Measurements from ENCODE around the gene SCYGR6.

SCYGR6 gene

DNA sequence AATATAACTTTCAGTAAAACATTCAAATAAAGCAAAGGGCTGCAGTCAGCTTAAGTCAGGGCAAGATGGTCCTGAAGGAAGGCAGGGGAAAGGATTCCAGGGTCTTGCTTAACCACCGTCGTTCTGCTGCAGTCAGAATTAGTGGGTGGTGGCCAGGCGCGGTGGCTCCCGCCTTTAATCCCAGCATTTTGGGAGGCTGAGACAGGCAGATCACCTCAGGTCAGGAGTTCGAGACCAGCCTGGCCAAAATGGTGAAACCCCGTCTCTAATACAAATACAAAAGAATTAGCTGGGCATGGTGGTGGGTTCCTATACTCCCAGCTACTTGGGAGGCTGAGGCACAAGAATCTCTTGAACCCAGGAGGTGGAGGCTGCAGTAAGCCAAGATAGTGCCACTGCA is 13.6 kb downstream of the SCYGR6 start:
- DNase-seq, result no peak

- DNase-seq, result no peak
Measured at GRCh38 chr2:227707390-227707789, 17.2 kb downstream of the SCYGR6 start.

- no peak for DNase-seq
Measured at GRCh38 chr2:227706859-227707258, 17.7 kb downstream of the SCYGR6 start.

DNA sequence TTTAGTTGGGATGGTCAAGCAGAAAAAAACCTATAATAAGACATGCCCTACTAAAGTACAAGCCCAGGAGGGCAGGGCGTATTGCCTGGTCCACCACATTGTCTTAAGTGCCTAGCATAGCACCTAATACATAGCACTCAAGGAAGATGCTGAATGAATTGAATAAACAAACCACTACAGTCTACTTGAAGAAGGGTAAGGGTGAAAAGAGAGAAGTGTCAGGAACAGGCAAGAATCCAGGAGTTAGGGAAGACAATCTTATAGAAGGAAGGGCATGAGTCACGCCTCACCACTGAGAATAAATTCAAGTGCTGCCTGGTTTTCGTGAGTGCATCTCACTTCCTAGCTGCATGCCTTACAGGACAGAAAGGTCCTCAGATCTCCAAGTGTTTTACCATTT is 20.6 kb downstream of the SCYGR6 start:
- DNase-seq, result no peak

GRCh38 chr2:227703280-227703732 is 21.3 kb downstream of the SCYGR6 start:
- no peak for DNase-seq

DNA sequence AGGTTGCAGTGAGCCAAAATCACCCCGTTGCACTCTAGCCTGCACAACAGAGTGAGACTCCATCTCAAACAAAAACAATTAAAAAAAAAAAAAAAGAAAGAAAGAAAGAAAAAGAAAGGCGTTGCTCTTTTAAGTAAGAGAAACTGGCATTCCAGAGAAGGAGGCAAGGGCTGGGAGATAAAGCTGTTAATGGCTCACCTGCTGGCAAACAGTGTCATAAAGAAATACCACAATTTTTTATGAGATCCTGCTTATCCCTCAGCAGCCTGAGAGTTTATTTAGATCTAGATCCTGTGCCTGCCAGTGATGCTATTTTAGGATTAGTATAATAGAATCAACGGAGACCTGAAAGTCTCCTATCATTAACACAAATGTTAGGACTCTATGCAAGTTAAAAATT is 23.0 kb downstream of the SCYGR6 start:
- DNase-seq, result no peak

- no peak for DNase-seq
Measured at GRCh38 chr2:227696990-227697679, 27.4 kb downstream of the SCYGR6 start.

DNA sequence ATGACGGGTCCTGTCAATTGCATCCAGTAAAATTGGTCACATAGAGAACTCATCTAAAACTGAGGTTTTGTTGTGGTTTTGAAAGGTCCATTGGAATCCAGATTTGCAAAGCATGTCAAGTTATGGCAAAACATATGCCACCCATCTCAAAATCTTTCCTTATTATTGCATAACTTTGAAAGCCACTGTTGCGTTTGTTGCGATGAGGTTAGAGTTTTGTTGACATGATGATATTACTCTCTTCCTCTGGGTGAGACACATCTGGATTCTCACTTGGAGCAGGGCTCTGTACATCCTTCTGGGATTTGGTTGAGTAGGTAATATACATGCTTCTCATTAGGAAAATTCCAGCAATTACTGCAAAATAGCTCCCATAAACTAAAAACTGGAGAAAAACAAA is 37.4 kb downstream of the SCYGR6 start:
- DNase-seq, result no peak

GRCh38 chr2:227684258-227684657 is 40.3 kb downstream of the SCYGR6 start:
- DNase-seq, result no peak

- DNase-seq, result no peak
Measured at GRCh38 chr2:227677928-227678327, 46.6 kb downstream of the SCYGR6 start.

DNA sequence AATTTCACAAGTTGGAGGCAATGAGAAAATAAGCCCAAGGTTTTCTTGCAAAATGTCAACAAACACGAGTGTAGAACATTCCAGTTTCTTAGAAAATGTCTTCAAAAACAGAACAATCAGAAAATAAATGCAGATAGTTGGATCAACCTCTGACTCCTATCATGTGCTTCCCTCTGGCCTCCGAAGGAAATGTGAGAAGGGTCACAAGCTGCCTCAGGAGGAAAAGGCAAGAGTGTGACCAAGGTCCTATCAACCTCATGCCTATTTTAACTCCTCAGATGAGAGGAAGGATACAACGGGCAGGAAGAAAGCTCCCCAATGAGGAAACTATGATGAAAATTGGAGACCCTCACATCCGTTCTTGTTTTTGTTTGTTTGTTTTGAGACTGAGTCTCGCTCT is 50.1 kb downstream of the SCYGR6 start:
- no peak for DNase-seq
